ENCODE results near the gene METTL21C.

METTL21C gene

DNA sequence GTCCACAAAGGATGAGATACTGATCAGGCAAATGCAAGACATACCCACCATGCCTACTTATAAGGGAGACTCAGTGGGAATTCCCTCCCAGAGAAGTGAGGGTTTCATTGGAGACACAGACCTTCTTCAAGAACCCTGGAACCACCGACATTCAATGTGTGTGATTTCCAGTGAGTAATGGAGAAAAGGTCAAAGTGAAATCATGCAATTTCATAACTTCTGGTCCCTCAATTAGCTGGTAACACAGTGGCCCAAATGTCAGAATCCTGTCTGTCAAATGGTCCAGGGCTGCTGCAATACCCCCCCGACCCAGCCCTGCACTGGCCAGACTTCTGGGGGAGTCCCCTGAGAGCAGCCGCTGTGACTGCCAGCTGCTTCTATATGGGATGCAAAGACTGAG lies 4.7 kb upstream of the METTL21C start:
- H3K27me3 ChIP-seq (ENCODE audit: control insufficient read depth in 5 of 5, insufficient read depth in 4 of 5, low read length in 5 of 5): peaks cover 0 to 3% (median 0%) of the 10 kb centered on the region in 5 donors

DNA sequence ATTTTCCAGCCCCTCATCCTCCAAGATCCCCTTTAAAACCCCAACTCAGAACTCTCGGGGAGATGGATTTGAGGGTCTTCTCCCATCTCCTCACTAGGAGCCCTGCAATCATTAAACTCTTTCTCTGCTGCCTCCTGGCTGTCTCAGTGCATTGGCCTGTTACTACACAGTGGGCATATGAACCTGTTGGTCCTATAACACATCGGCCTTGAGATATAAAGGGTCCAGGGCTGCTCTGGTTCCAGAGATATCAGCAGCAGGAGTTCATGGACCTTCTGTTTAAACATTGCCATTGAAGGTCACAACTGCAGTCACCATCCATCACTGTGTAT lies 3.8 kb upstream of the METTL21C start:
- no peak overlapping the region for H3K27ac ChIP-seq (ENCODE audit: low read depth, low read length)

More for the DNA sequence above, 4.7 kb upstream of the METTL21C start:
- Histone ChIP-seq H3K27ac (ENCODE audit: low read depth, low read length) (peak overlapping the region; percentile 30), H3K9ac (ENCODE audit: low read length in 5 of 5) (no peak overlapping the region), H3K36me3 (ENCODE audit: control insufficient read depth in 5 of 5, insufficient read depth in 5 of 5, low read length in 5 of 5) (no peaks in the 10 kb centered on the region), H3K4me1 (ENCODE audit: control insufficient read depth in 5 of 5, insufficient read depth in 5 of 5, low read length in 5 of 5) (peaks cover 0 to 26% (median 21%) of the 10 kb centered on the region in 5 donors), H3K9me3 (ENCODE audit: control insufficient read depth in 5 of 5, low read length in 5 of 5) (peaks cover 3 to 12% (median 10%) of the 10 kb centered on the region in 5 donors), H3K4me3 (ENCODE audit: low read depth in 1 of 5, low read length in 5 of 5) (no peak overlapping the region)

DNA sequence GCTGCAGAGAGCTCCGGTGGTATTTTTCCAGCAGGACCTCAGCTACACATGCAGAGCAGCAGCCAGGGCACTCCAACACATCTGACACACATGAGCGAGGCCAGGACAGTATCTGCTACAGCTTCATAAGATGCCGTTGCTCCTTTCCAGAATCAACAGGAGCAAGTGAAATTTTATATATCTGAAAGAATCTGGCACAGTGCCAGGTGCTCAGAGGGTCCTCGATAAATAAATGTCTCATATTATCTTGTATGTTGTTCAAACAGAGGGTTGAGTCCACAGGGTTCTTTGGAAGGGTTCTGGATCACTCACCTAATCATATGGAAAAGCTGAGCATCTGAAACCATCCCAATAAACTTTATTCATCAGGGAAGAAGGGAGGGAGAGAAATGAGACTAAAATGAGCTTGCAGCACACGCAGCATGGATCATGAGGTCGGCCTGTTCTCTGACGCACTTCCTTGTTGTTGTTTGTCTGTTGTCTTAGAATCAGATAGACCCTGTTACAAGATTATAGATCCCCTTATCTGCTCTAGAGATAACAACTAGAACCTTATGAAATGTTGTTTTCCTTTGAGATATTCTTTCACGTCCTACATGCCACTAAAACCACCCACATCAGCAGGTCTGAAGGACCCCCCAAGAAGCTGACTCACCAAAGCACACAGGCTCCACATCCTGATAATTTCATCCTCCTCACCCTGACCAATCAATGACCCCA lies 3.2 kb upstream of the METTL21C start:
- Histone ChIP-seq H3K36me3 (ENCODE audit: control insufficient read depth in 5 of 5, insufficient read depth in 5 of 5, low read length in 5 of 5) (no peaks in the 10 kb centered on the region), H3K27ac (ENCODE audit: low read depth, low read length) (no peak overlapping the region), H3K9me3 (ENCODE audit: control insufficient read depth in 5 of 5, low read length in 5 of 5) (peaks cover 3 to 12% (median 10%) of the 10 kb centered on the region in 5 donors), H3K4me1 (ENCODE audit: control insufficient read depth in 5 of 5, insufficient read depth in 5 of 5, low read length in 5 of 5) (peaks cover 0 to 24% (median 12%) of the 10 kb centered on the region in 5 donors), H3K9ac (ENCODE audit: low read length in 5 of 5) (no peak overlapping the region), H3K27me3 (ENCODE audit: control insufficient read depth in 5 of 5, insufficient read depth in 4 of 5, low read length in 5 of 5) (peaks cover 0 to 4% (median 0%) of the 10 kb centered on the region in 5 donors), H3K4me3 (ENCODE audit: low read depth in 1 of 5, low read length in 5 of 5) (no peak overlapping the region)

More for the DNA sequence above, 3.8 kb upstream of the METTL21C start:
- peaks cover 3 to 12% (median 10%) of the 10 kb centered on the region in 5 donors for H3K9me3 ChIP-seq (ENCODE audit: control insufficient read depth in 5 of 5, low read length in 5 of 5)
- no peak overlapping the region for H3K9ac ChIP-seq (ENCODE audit: low read length in 5 of 5)
- no peaks in the 10 kb centered on the region for H3K36me3 ChIP-seq (ENCODE audit: control insufficient read depth in 5 of 5, insufficient read depth in 5 of 5, low read length in 5 of 5)
- no peak overlapping the region for H3K4me3 ChIP-seq (ENCODE audit: low read depth in 1 of 5, low read length in 5 of 5)
- peaks cover 0 to 3% (median 0%) of the 10 kb centered on the region in 5 donors for H3K27me3 ChIP-seq (ENCODE audit: control insufficient read depth in 5 of 5, insufficient read depth in 4 of 5, low read length in 5 of 5)
- H3K4me1 ChIP-seq (ENCODE audit: control insufficient read depth in 5 of 5, insufficient read depth in 5 of 5, low read length in 5 of 5): peaks cover 0 to 24% (median 18%) of the 10 kb centered on the region in 5 donors

DNA sequence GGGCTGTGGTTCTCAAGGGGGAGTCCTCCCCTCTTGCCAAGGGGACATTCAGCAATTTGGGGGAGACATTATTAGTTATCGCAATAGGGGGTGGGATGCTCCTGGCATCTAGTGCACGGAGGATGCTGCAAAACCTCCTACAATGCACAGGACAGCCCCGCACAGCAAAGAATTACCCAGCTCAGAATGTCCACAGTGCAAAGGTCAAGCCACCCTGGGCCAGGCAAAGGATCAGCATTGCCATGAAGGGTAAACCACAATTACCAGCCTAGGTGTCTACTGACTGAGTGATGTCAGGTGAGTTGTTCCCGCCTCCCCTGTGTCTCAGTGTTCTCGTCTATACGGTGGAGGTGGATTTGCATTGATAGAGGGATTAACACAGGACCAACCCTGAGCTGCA lies 2.4 kb upstream of the METTL21C start:
- H3K36me3 ChIP-seq (ENCODE audit: control insufficient read depth in 5 of 5, insufficient read depth in 5 of 5, low read length in 5 of 5): no peaks in the 10 kb centered on the region
- peaks cover 0 to 8% (median 4%) of the 10 kb centered on the region in 5 donors for H3K27me3 ChIP-seq (ENCODE audit: control insufficient read depth in 5 of 5, insufficient read depth in 4 of 5, low read length in 5 of 5)
- H3K4me3 ChIP-seq (ENCODE audit: low read depth in 1 of 5, low read length in 5 of 5): no peak overlapping the region
- peaks cover 0 to 24% (median 10%) of the 10 kb centered on the region in 5 donors for H3K4me1 ChIP-seq (ENCODE audit: control insufficient read depth in 5 of 5, insufficient read depth in 5 of 5, low read length in 5 of 5)
- no peak overlapping the region for H3K9ac ChIP-seq (ENCODE audit: low read length in 5 of 5)
- H3K9me3 ChIP-seq (ENCODE audit: control insufficient read depth in 5 of 5, low read length in 5 of 5): peaks cover 3 to 12% (median 10%) of the 10 kb centered on the region in 5 donors
- H3K27ac ChIP-seq (ENCODE audit: low read depth, low read length): no peak overlapping the region

DNA sequence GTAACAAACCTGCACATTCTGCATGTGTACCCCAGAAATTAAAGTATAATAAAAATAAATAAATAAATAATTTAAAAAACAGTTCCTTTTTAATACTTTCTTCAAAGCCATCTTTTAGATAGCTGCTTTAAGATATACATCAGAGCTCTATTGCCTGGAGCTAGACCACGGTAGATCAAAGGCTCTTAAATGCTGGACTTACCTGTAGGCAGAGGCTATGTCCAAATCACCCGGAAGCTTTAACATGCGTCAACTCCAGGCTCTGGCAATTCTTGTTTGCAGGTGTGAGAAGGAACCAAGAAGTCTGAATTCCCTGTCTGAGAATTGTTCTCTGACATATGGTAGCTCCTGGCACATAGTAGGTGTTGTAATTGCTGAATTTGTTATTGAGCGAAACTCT lies 1.6 kb upstream of the METTL21C start:
- H3K9ac ChIP-seq (ENCODE audit: low read length in 5 of 5): no peak overlapping the region
- peaks cover 0 to 24% (median 10%) of the 10 kb centered on the region in 5 donors for H3K4me1 ChIP-seq (ENCODE audit: control insufficient read depth in 5 of 5, insufficient read depth in 5 of 5, low read length in 5 of 5)
- no peak overlapping the region for H3K27ac ChIP-seq (ENCODE audit: low read depth, low read length)
- peaks cover 0 to 8% (median 5%) of the 10 kb centered on the region in 5 donors for H3K27me3 ChIP-seq (ENCODE audit: control insufficient read depth in 5 of 5, insufficient read depth in 4 of 5, low read length in 5 of 5)
- H3K36me3 ChIP-seq (ENCODE audit: control insufficient read depth in 5 of 5, insufficient read depth in 5 of 5, low read length in 5 of 5): no peaks in the 10 kb centered on the region
- H3K9me3 ChIP-seq (ENCODE audit: control insufficient read depth in 5 of 5, low read length in 5 of 5): peaks cover 3 to 12% (median 10%) of the 10 kb centered on the region in 5 donors
- H3K4me3 ChIP-seq (ENCODE audit: low read depth in 1 of 5, low read length in 5 of 5): no peak overlapping the region

DNA sequence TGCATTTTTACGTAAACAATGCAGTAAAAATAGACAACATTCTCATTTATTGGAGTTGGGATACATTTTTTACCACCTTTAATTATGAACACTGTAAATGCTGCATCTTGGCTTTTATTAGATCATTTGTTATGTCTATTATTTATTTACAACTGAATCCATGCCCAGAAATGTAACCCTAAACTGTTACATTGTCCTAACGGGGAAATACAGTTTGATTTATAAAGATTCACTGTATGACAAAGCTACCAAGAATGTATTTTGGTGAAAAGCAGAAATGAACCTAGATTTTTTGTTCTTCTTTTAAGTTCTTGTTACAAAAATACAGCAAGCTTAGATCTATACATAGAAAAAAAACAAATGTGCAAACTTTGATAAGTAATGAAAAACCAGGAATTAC lies 1.1 kb downstream of the METTL21C start:
- H3K9me3 ChIP-seq (ENCODE audit: control insufficient read depth in 5 of 5, low read length in 5 of 5): peaks cover 0 to 8% (median 6%) of the 10 kb centered on the region in 5 donors
- H3K27me3 ChIP-seq (ENCODE audit: control insufficient read depth in 5 of 5, insufficient read depth in 4 of 5, low read length in 5 of 5): peaks cover under 1 to 11% (median 8%) of the 10 kb centered on the region in 5 donors
- no peak overlapping the region for H3K27ac ChIP-seq (ENCODE audit: low read depth, low read length)
- H3K36me3 ChIP-seq (ENCODE audit: control insufficient read depth in 5 of 5, insufficient read depth in 5 of 5, low read length in 5 of 5): no peaks in the 10 kb centered on the region
- no peak overlapping the region for H3K9ac ChIP-seq (ENCODE audit: low read length in 5 of 5)
- no peak overlapping the region for H3K4me3 ChIP-seq (ENCODE audit: low read depth in 1 of 5, low read length in 5 of 5)
- H3K4me1 ChIP-seq (ENCODE audit: control insufficient read depth in 5 of 5, insufficient read depth in 5 of 5, low read length in 5 of 5): peaks cover 0 to 3% (median 0%) of the 10 kb centered on the region in 5 donors

DNA sequence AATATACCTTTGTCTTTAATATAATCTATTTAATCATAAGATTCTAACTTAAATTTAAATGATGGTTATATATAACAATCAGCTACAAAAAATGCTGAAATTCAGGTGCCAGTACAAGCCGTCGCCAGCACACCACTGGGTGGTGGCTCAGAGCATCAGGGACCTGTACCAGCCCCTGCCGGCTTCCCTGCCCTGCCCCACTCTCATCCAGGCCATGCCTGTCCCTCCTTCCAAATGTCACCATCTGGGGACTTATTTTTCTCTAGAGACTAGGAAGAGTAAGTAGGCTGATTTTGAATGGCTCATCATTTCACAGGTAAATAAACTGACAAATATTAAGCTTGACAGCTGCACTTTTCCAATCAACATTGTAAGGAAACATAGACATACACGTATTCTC lies 1.6 kb downstream of the METTL21C start:
- Histone ChIP-seq H3K27ac (ENCODE audit: low read depth, low read length) (no peak overlapping the region), H3K27me3 (ENCODE audit: control insufficient read depth in 5 of 5, insufficient read depth in 4 of 5, low read length in 5 of 5) (peaks cover 6 to 16% (median 8%) of the 10 kb centered on the region in 5 donors), H3K9me3 (ENCODE audit: control insufficient read depth in 5 of 5, low read length in 5 of 5) (peaks cover 0 to 3% (median 2%) of the 10 kb centered on the region in 5 donors), H3K9ac (ENCODE audit: low read length in 5 of 5) (no peak overlapping the region), H3K36me3 (ENCODE audit: control insufficient read depth in 5 of 5, insufficient read depth in 5 of 5, low read length in 5 of 5) (no peaks in the 10 kb centered on the region), H3K4me1 (ENCODE audit: control insufficient read depth in 5 of 5, insufficient read depth in 5 of 5, low read length in 5 of 5) (peaks cover 0 to 3% (median 0%) of the 10 kb centered on the region in 5 donors), H3K4me3 (ENCODE audit: low read depth in 1 of 5, low read length in 5 of 5) (no peak overlapping the region)

DNA sequence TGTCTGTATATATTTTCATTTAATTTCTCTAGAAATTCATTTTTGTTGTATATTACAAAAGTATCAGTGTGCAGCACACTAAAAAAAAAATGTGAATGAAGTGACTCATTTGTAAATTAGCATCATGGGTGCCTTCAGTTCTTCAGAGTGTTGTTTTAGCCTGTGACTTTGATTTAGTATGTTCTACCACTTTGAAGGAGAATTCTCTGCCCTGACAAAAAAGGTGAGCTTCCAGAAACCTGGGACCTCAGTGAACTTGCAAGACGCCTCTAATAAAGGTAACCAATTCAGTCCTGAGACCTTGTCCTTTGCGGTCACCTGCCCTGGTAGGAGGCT lies 2.4 kb downstream of the METTL21C start:
- H3K9me3 ChIP-seq (ENCODE audit: control insufficient read depth in 5 of 5, low read length in 5 of 5): no peaks in the 10 kb centered on the region
- H3K4me3 ChIP-seq (ENCODE audit: low read depth in 1 of 5, low read length in 5 of 5): no peak overlapping the region
- H3K36me3 ChIP-seq (ENCODE audit: control insufficient read depth in 5 of 5, insufficient read depth in 5 of 5, low read length in 5 of 5): no peaks in the 10 kb centered on the region
- H3K4me1 ChIP-seq (ENCODE audit: control insufficient read depth in 5 of 5, insufficient read depth in 5 of 5, low read length in 5 of 5): peaks cover 0 to 3% (median 0%) of the 10 kb centered on the region in 5 donors
- H3K9ac ChIP-seq (ENCODE audit: low read length in 5 of 5): no peak overlapping the region
- peaks cover 8 to 16% (median 10%) of the 10 kb centered on the region in 5 donors for H3K27me3 ChIP-seq (ENCODE audit: control insufficient read depth in 5 of 5, insufficient read depth in 4 of 5, low read length in 5 of 5)
- no peak overlapping the region for H3K27ac ChIP-seq (ENCODE audit: low read depth, low read length)

DNA sequence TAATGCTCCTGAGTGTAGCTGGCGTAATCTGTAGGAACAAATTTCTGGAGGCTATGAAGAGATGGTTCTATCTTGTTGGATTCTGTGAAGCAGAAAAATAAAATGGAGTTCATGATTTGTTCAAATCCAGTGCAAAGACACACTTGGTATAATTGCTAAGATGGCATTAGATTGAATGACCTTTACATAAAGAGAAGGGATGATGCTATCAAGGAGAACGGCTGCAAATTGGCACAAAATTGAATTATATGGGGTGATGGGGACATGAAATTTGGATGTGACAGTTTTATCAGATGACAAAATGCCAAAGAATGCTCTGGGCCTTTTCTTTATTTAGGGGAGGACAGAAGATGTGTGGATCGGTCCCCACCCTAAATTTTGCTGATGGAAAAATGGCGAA lies 4.0 kb downstream of the METTL21C start:
- Histone ChIP-seq H3K9me3 (ENCODE audit: control insufficient read depth in 5 of 5, low read length in 5 of 5) (no peaks in the 10 kb centered on the region), H3K27ac (ENCODE audit: low read depth, low read length) (no peak overlapping the region), H3K36me3 (ENCODE audit: control insufficient read depth in 5 of 5, insufficient read depth in 5 of 5, low read length in 5 of 5) (no peaks in the 10 kb centered on the region), H3K4me3 (ENCODE audit: low read depth in 1 of 5, low read length in 5 of 5) (no peak overlapping the region), H3K9ac (ENCODE audit: low read length in 5 of 5) (no peak overlapping the region), H3K27me3 (ENCODE audit: control insufficient read depth in 5 of 5, insufficient read depth in 4 of 5, low read length in 5 of 5) (peaks cover 8 to 16% (median 10%) of the 10 kb centered on the region in 5 donors), H3K4me1 (ENCODE audit: control insufficient read depth in 5 of 5, insufficient read depth in 5 of 5, low read length in 5 of 5) (peaks cover 0 to 3% (median 0%) of the 10 kb centered on the region in 5 donors)

DNA sequence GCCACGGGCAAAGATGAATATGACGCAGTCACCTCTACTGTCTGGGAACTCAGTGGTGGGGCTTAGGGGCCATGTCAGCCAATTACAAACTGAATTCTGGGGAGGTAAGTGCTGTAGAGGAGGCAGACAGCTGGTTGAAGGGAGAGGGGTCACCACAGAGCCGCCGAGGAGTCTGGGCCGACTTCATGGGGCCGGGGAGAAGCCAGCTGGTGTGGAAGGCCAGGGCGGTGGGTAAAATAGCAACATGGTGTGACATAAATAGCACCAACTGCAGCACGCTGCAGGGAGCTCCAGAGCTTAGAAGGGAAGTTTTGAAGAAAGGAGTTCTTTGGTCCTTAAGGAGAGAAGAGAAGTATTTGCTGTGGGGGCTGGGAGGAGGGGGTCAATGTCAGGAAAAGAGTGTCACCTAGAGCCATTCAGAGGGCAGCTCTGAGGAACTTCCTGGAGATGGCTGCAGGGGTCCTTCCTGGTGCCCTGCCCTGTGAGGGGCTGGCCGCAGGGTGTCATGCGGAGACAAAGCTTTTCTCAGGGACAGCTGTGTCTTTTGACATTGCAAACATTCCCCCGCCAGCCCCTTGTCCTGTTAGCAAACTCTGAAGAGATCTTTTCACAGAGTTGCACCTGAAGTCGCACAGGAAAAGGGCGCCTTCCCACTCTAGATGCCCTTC lies 6.4 kb downstream of the METTL21C start:
- Histone ChIP-seq H3K4me1 (ENCODE audit: control insufficient read depth in 5 of 5, insufficient read depth in 5 of 5, low read length in 5 of 5) (no peaks in the 10 kb centered on the region), H3K4me3 (ENCODE audit: low read depth in 1 of 5, low read length in 5 of 5) (no peak overlapping the region), H3K9ac (ENCODE audit: low read length in 5 of 5) (no peak overlapping the region), H3K27me3 (ENCODE audit: control insufficient read depth in 5 of 5, insufficient read depth in 4 of 5, low read length in 5 of 5) (peaks cover 6 to 16% (median 9%) of the 10 kb centered on the region in 5 donors), H3K9me3 (ENCODE audit: control insufficient read depth in 5 of 5, low read length in 5 of 5) (no peaks in the 10 kb centered on the region), H3K36me3 (ENCODE audit: control insufficient read depth in 5 of 5, insufficient read depth in 5 of 5, low read length in 5 of 5) (no peaks in the 10 kb centered on the region), H3K27ac (ENCODE audit: low read depth, low read length) (no peak overlapping the region)
